Measurements from ENCODE around the gene PSME1.

The PSME1 gene

GRCh38 chr14:24135834-24136683 lies at the start of gene PSME1:
Gene PSME1, plus strand, starts transcription at chr14:24136194. Its CDS starts 69 bp downstream, at chr14:24136263.
- peak; percentile 95 for DNase-seq

DNA sequence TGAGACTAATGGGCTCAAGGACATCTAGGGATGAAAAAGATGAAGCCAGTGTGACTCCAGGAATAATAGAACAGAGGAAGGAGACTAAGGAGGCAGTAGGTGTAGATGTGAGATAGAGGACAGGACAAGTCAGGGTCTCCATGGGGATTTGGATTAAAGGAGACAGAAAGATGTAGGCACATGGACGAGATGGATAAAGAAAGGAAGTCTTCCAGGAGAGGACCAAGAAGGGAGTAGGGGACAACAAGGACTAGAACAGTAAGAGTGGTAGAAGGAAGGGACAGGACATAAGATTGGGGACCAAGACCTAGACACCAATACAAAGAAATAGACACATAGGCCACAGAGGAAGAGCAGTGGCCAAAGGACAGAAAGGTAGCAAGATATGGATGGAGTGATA lies 49.0 kb upstream of the PSME1 start:
- DNase-seq, result no peak

DNA sequence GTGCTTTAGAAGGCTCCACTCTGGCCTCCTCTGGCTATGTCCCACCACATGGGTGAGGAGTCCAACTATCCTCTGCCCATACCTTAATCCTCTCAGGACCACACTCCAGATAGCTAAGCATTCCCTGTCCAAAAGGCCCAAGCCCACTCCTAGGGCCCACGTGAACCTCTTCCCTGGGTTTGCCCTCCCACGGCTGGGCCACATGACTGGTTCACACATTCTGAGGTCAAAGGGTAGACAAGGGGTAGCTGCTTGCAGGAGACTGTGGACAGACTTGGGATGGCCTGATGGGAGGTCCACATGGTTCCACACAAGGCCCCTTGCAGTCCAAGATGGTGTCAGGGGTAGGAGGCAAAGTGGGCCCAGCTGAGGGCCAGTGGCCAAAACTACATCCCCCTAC lies 47.9 kb upstream of the PSME1 start:
- no peak for DNase-seq

- no peak for DNase-seq
These were observed 46.1 kb upstream of the PSME1 start for GRCh38 chr14:24089890-24090289.

DNA sequence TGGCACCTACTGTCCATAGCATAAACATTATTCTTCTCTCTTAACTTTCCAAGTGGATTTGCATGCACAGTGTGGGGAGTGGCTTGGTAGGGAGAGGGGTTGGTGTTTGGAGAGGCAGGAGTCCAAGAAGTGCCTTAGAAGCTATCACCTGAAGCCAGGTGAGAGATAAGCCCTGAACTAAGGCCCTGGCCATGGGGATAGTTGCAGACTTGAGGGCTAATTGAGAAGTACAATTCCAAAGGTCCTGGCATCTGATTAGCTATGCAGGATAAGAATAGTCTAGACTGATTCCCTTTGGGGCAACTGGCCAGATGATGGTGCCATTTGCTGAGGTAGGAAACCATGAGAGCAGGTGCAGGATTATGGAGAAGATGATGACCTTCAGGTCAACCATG lies 43.9 kb upstream of the PSME1 start:
- no peak for DNase-seq

DNA sequence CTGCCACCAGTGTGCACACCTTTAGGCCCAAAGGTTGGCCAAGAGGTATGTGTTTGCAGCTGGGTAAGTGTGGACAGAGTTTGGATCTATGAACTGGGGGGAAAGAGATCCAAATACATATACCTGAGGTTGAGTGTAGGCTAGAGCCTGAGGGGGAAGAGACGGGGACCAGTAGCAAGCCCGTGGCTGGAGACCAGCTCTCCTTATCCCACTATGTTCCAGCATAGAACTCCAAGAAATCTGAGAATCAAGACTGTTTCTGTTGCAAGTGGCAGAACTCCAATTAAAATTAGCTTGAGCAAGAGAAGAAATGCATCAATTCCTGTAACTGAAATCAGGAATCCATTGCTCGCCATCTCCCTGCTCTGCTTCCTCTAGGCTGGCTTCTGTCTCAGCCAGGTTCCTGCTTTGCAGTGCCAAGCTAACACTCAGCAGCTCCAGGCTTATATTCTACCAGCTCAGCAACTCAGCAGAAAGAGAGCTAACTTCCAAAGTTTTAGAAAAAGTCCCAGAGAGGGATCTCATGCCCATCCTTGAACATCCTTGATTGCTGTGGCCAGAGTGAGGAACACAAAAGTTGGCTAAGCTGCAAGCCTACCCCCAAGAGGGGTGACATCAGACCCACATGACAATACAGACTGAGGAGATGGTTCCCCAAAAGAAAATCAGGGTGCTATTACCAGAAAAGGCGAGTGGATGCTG lies 43.3 kb upstream of the PSME1 start:
- DNase-seq, result no peak

DNA sequence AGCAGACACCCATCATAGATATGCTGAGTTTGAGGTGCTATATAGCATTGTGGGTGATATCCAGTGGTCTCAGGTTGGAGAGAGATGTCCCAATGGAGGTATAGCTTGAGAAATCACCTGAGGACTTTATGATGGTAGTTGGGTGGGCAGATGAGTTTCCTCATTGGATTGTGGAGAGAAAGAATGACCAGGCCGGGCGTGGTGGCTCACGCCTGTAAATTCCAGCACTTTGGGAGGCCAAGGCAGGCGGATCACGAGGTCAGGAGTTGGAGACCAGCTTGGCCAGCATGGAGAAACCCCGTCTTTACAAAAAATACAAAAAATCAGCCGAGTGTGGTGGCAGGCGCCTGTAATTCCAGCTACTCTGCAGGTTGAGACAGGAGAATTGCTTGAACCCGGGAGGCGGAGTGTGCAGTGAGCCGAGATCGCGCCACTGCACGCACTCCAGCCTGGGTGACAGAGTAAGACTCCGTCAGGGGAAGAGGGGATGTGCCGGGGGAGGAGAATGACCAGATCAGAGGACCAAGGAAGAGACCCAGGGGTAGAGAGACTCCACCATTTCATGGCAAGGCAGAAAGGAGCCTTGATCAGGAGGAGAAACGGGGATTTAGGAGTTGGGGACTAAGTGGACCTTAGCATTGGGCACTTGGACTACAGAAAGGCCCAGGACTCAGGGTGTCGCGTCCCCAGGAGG lies 42.6 kb upstream of the PSME1 start:
- DNase-seq, result peak in 1 of 2 experiments; percentile 13

DNA sequence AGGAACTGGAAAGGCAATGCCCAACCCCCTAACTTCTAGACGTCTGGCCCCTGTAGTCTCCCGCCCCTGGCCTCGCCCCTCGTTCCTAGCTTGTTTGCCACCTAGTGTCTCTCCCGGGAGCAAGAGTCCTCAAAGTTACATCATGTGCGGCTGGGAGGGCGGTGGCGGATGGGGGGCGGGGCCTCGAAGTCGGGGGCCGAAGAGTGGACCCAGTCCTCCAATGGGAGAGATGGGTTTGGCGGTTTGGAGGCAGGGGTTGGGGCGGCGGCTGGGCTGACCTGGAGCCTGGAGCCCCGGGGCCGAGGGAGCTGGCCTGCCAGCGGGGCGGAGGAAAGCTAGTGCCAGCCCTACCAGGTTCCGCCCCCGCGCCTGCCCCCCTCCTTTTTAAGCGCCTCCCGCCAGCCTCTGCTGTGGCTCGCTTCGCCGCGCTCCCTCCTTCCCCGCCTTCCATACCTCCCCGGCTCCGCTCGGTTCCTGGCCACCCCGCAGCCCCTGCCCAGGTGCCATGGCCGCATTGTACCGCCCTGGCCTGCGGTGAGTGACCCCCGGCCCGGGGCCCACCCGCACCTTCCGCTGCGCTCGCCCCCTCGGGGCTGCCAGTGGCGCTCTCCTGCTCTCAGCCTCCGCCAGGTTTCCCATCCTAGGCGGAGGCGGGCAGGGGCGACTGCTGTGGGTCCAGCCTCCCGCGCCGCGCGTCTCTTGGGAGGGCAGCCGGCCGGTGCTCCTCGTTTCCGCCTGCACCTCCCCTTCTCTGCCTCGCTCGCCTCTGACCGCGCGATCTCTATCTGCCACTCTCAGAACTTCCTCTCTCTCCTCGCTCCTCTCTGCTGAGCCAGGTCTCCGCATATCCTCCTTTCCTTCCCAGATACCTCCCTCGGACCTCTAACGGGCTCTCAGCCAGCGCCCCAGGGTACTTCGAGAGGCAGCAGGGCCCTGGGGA lies 41.8 kb upstream of the PSME1 start, which contains the start of gene PCK2:
Gene PCK2, plus strand, starts transcription at position 411 of the 940 bp plus-strand sequence. Its CDS starts 95 bp downstream, at position 506.
- peak; percentile 91 to 93 for DNase-seq

DNA sequence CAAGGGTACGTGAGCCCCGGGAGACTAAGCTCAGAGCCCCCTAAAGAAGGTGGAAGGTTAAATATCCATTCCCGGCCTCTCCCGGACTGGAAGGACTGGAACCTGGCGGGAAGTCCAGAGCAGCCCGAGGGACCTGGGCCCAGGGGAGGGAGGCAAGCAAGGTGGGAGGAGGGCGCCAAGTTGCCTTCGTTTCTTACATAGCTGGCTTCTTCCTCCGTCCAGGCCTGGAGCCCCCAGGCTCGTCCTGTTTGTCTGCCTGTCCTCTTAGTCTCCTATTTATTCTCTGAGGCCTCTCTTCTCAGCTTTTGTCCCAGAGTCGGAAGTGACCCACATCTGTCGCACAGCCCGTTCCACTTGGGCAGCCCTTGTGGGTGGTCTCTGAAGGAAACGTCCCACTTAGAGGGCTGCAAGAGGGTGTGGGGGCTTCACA lies 41.1 kb upstream of the PSME1 start:
- peak in 1 of 2 experiments; percentile 26 for DNase-seq

DNA sequence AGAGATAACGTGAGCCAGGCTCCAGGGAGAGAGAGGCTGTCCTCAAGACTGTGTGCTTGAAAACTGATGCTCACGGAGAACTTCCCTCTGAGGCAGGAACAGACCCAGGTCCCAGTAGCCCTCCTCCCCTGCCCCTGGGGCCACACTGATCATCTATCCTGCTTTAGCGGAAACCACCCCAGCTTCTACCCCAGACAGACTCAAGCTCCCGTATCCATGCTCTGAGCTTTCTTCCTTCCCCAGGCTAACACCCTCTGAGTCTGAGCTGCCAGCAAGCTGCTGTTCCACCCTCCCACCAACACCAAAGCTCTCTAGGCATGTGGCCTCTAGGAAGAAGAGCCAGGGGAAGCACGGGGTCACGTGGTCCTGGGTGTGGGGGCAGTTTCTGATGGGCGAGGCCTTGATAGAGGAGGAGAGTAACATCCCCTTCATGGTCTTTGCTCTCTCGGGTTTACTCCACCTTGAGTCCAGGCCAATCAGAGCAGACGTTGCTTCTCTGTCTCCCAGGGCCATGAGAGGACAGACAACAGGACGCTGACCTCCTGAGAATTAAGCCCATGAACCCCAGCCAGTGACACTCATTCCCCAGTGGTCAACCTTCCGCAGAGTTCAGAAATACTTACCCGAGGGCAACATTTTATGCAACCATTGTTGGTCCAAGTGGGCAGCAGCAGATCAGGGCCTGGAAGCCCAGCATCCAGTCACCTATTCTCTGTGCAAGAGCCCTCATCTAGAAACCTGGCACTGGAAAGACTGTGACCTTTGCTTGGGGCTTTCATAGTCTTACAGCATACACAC lies 40.5 kb upstream of the PSME1 start:
- DNase-seq, result peak; percentile 74 to 83

- no peak for DNase-seq
These were observed 39.3 kb upstream of the PSME1 start for GRCh38 chr14:24096545-24097181.

GRCh38 chr14:24098229-24098926 lies 37.6 kb upstream of the PSME1 start:
- DNase-seq, result no peak

GRCh38 chr14:24098927-24099813 lies 36.8 kb upstream of the PSME1 start:
- DNase-seq, result no peak

GRCh38 chr14:24100197-24100981 lies 35.6 kb upstream of the PSME1 start:
- DNase-seq, result no peak

DNA sequence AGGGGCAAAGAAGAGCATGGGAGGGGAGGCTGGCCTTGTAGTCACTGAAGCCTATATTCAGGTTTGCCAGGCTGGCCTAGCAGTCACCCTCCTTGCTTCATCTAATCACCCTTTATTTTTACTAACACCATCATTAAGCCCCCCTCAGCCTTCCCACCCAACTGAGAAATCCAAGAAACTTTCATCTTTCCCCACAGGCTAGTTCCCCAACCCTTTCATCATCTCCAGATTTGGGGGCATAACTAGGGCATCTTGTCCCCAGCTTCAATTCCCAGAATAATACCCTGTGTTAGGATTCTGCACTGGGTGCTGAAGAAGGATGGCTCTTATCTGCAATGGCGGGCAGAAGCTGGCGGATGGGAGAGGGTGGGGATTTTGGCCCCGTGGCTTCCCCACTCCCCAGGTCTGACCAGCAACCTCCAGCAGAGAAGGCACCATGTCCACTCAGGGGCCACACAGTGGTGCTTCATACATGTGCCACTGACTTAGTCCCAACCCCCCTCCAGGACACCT lies 35.0 kb upstream of the PSME1 start:
- no peak for DNase-seq

DNA sequence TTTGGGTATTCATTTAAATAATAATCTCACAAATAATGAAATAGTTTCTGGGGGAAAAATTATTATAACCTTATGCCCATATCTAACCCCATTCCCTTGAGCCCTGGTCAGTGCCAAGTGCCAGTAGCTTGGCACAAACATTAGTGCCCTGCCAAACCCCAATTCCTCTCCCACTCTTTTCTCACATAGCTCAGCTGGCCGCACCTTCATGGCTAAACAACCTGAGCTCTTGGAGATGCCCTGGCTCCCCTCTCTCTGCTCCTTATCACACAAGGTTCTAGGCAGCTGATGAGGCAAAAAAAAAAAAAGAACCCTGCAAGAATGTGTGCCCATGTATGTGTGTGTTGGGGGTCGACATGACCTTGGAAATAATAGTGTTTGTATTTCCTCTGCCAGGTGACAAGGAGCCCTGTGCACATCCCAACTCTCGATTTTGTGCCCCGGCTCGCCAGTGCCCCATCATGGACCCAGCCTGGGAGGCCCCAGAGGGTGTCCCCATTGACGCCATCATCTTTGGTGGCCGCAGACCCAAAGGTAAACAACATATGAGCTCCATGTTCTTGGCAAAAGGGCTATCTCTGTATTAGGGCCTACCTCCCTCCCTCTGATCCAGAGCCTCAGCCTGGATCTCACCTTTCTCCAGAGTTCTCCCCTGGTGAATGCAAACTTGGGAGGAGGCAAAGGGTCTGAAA lies 33.5 kb upstream of the PSME1 start:
- DNase-seq, result no peak

- DNase-seq, result no peak
These were observed 32.5 kb upstream of the PSME1 start for GRCh38 chr14:24103451-24103850.

All from activated CD4-positive, alpha-beta T cell treated with anti-CD3 and anti-CD28 coated beads, Interleukin-2, amount 50 U/mL, for 48 hours (primary cell).